ENCODE data around the gene LIG4.

LIG4 gene

DNA sequence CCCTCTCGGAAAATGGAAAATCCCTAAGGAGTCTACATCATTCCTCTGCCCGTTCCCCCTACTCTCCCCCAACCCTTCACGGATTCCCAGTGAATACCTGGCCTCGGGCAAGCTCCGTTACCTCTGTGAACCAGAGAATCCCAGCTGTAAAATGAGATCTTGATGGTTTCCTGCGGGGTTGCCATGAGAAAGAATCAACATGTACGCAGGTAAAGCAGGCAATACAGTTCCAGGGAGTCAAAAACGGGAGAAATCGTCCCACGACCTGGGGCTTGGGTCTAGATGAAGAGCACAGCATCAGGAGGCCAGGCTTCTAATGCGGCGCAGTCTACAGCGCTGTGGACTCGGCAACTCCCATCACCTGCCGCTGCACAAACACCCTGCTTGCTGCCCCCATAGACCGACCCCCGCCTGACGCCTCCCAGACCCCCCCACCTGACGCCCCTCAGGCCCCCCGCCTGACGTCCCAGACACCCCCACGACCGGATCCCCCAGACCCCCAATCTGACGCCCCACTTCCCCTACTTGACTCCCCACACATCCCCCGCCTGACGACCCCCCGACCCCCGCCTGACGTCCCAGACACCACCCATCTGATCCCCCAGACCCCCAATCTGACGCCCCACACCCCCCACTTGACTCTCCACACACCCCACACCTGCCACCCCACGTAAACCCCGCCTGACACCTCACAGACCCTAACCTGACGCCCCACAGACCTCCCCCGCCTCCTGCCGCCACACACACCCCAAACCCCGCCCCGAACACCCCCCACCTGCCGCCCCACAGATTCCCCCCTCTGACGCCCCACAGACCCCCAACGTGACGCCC lies 680 bp downstream of the LIG4 start:
- Histone ChIP-seq H3K9me3 (ENCODE audit: control insufficient read depth, insufficient read depth, low read length) (no peaks in the 10 kb centered on the region), H3K9ac (ENCODE audit: low read depth, low read length) (peak overlapping the region; percentile 66), H3K4me1 (ENCODE audit: insufficient read depth, low read length) (no peaks in the 10 kb centered on the region), H3K36me3 (ENCODE audit: insufficient read depth, low read length) (no peaks in the 10 kb centered on the region; the same call in 1 of the 2 replicates)

DNA sequence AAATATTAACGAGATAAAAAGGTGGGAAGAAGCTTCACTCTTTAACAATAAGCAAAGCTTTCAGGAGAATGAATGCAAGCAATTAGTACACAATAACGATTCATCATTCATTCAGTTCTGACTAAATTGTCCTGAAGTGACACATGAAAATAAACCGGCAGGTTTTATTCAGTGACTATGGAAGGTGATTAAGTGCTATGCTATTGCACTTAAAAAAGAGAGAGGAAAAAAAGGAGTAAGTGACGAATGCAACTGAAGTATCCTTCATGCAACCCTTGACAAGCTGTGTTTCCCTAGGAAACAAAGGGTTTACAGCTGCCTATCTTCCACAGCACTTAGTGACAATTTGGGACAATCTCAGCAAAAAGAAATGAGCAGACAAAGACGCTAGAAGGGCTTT lies 1.4 kb downstream of the LIG4 start:
- Histone ChIP-seq H3K4me1 (ENCODE audit: insufficient read depth, low read length) (no peaks in the 10 kb centered on the region), H3K36me3 (ENCODE audit: insufficient read depth, low read length) (no peaks in the 10 kb centered on the region; the same call in 1 of the 2 replicates), H3K9me3 (ENCODE audit: control insufficient read depth, insufficient read depth, low read length) (no peaks in the 10 kb centered on the region), H3K9ac (ENCODE audit: low read depth, low read length) (peak overlapping the region; percentile 66; the same call in 1 of the 2 replicates)

DNA sequence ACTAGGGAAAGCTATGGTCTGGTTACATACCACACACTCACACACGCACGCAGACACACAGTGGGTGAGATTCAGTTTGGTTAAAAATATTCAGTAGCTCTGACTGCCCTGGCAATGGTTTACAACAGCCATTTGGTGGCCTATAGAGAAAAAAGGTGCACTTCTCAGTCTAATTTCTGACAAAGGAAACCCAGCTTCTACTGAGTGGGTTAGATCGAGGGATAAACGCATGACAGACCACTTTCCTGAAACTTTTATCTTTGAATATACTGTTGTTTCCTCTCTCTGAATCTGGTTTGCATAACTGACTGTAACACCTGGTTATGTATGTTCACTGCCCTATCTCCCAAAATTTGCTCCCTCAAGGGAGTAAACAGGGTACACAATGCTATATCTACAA lies 2.5 kb downstream of the LIG4 start:
- Histone ChIP-seq H3K36me3 (ENCODE audit: insufficient read depth, low read length) (no peaks in the 10 kb centered on the region; the same call in 1 of the 2 replicates), H3K9me3 (ENCODE audit: control insufficient read depth, insufficient read depth, low read length) (no peaks in the 10 kb centered on the region), H3K4me1 (ENCODE audit: insufficient read depth, low read length) (no peaks in the 10 kb centered on the region), H3K9ac (ENCODE audit: low read depth, low read length) (no peak overlapping the region)

DNA sequence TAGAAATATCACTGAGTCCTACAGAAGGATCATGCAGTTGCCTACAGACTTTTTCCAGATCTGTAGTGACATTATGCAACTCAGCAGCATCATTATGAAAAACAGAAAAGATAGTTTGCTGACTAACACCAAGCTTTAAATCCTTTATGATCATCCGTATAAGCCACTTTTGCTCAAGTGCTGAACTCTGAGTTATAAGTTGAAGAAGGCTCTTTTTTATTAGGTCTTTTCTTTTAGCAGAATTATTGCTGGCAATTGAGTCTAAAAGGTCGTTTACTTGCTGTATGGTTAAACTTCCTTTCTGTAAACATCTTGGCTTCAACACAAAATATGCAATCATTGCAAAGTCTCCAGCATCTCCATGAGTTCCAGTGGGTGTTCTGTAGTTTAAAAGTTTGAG lies 4.8 kb downstream of the LIG4 start:
- no peaks in the 10 kb centered on the region for H3K4me1 ChIP-seq (ENCODE audit: insufficient read depth, low read length)
- no peak overlapping the region for H3K9ac ChIP-seq (ENCODE audit: low read depth, low read length)
- no peaks in the 10 kb centered on the region for H3K9me3 ChIP-seq (ENCODE audit: control insufficient read depth, insufficient read depth, low read length)
- H3K36me3 ChIP-seq (ENCODE audit: insufficient read depth, low read length): no peaks in the 10 kb centered on the region; the same call in 1 of the 2 replicates

DNA sequence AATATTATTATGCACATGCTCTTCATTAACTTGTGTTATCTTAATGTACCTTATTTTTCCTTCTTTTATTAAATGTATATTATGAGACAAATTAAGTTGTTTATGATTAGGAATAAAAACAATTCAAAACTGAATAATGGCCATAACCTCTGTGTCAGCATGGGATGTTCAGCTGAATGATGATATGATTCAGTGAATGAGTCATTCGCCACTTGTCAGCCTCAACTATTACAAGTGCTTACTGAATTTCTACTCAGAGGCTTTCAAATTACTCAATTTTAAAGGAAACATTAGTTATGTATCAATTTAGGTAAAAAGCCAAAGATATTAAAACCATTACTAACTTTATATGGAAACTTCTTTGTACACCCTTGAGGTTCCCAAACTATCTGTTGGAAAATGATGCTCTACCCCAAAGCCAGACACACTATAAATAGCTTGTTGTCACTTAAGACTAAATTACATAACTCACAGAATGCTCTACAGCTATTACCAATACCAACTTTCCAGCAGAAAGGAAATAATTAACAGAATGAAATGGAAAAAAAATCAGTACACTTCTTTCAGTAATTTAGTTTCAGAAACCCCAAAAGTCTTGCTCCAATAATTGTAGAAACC lies 14.4 kb downstream of the LIG4 start:
- H3K9ac ChIP-seq (ENCODE audit: low read depth, low read length): no peak overlapping the region
- H3K36me3 ChIP-seq (ENCODE audit: insufficient read depth, low read length): no peaks in the 10 kb centered on the region

DNA sequence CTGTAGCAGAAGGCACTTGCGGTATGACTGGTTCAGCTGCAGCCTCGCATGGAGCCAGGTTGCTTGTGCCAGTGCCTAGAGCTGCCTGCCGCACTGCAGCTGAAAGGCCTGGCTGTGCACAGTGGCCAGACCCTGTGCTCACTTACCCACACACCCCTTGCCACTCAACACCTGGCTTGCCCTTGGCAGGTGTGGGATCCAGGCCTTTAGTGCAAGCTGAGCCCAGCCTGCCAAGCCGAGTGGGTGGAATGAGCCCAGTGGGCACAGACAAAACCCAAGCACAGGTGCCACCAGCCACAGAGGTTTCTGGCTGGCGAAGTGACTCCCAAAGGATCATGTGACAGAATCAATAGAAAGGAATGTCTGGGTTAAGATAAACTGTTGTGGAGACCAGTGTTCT lies 19.5 kb downstream of the LIG4 start:
- no peaks in the 10 kb centered on the region for H3K4me1 ChIP-seq (ENCODE audit: insufficient read depth, low read length)
- no peaks in the 10 kb centered on the region for H3K36me3 ChIP-seq (ENCODE audit: insufficient read depth, low read length)
- H3K9me3 ChIP-seq (ENCODE audit: control insufficient read depth, insufficient read depth, low read length): no peaks in the 10 kb centered on the region
- H3K9ac ChIP-seq (ENCODE audit: low read depth, low read length): no peak overlapping the region

More for the DNA sequence above, 14.4 kb downstream of the LIG4 start:
- H3K4me1 ChIP-seq (ENCODE audit: insufficient read depth, low read length): no peaks in the 10 kb centered on the region
- no peaks in the 10 kb centered on the region for H3K9me3 ChIP-seq (ENCODE audit: control insufficient read depth, insufficient read depth, low read length)

DNA sequence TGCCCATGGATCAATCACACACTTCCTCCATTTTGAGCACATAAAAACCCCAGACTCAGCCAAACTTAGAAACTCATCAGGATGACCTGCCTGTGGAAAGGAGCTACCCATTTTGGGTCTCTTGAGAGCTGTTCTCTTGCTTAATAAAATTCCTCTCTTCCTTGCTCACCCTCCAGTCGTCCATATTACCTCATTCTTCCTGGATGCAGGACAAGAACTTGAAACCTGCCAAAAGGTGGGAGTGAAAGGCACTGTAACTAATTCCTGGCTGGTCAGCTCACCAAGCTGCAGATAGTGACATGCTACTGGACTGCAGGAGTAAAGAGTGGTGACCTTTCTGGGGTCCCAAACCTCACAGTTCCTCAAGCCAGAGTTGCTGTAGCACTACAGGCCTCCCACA lies 20.2 kb downstream of the LIG4 start:
- Histone ChIP-seq H3K9me3 (ENCODE audit: control insufficient read depth, insufficient read depth, low read length) (no peaks in the 10 kb centered on the region), H3K4me1 (ENCODE audit: insufficient read depth, low read length) (no peaks in the 10 kb centered on the region), H3K36me3 (ENCODE audit: insufficient read depth, low read length) (no peaks in the 10 kb centered on the region), H3K9ac (ENCODE audit: low read depth, low read length) (no peak overlapping the region)

DNA sequence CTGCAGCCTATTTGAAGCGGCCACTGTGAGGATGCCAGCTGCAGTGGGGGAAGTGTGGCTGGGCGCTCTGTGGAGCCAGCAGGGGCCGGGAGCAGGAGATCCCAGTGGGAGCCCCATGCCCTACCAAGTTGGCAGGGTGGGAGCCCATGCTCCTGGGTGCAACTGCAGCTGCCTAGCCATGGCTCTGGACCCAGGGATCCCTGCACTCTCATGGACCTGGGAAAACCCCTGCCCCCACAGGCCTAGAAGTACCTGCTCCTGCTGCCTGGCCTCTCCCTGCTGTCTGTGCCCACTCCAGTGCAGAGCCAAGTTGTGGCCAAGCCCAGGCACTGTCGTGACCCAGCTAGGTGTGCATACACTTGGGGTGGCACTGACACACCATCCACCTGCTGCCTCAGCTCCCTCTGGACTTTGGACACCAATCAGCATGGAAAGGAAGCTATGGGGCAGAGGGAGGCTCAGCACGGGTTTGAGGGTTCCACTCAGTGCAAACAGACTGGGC lies 20.9 kb downstream of the LIG4 start:
- H3K36me3 ChIP-seq (ENCODE audit: insufficient read depth, low read length): no peaks in the 10 kb centered on the region
- H3K9ac ChIP-seq (ENCODE audit: low read depth, low read length): no peak overlapping the region
- no peaks in the 10 kb centered on the region for H3K4me1 ChIP-seq (ENCODE audit: insufficient read depth, low read length)
- no peaks in the 10 kb centered on the region for H3K9me3 ChIP-seq (ENCODE audit: control insufficient read depth, insufficient read depth, low read length)

DNA sequence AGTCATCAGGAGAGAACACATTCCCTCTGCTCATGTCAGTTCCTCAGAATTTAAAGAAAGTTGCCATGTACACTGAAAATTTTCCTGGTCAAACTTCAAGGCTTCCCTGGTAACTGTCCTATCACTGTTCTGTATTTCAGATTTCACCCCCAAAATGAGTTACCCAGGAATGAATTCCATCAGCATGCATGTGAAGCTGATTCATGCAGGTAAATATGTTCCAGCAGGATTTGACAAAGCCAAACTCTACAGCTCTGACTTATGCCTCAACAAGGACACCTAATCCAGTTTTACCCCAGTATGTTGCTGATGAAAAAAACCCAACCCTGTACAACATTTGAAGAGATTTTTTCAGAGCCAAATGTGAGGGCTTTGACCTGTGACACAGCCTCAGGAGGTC lies 21.5 kb downstream of the LIG4 start:
- H3K4me1 ChIP-seq (ENCODE audit: insufficient read depth, low read length): no peaks in the 10 kb centered on the region
- no peaks in the 10 kb centered on the region for H3K36me3 ChIP-seq (ENCODE audit: insufficient read depth, low read length)
- no peaks in the 10 kb centered on the region for H3K9me3 ChIP-seq (ENCODE audit: control insufficient read depth, insufficient read depth, low read length)
- H3K9ac ChIP-seq (ENCODE audit: low read depth, low read length): no peak overlapping the region

DNA sequence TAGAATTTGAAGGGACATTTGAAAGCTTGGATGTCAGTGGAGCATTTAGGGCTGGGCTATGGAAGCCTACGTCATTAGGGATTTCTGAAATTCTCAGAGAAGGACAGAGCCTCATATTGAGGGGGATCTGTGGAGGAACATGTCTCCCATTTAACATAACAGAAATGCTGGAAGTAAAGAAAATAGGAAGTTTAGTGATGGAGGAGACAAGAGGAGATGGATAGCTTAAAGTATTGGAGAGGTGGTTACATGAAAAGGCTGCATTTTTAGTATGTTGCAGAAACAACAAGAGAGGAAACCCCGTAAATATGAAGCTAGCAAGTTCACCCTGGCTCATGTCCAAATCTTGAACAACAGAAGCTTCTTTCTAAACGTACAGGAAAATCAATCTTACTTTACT lies 24.4 kb downstream of the LIG4 start:
- Histone ChIP-seq H3K36me3 (ENCODE audit: insufficient read depth, low read length) (no peaks in the 10 kb centered on the region), H3K9ac (ENCODE audit: low read depth, low read length) (no peak overlapping the region), H3K9me3 (ENCODE audit: control insufficient read depth, insufficient read depth, low read length) (no peaks in the 10 kb centered on the region), H3K4me1 (ENCODE audit: insufficient read depth, low read length) (no peaks in the 10 kb centered on the region)

DNA sequence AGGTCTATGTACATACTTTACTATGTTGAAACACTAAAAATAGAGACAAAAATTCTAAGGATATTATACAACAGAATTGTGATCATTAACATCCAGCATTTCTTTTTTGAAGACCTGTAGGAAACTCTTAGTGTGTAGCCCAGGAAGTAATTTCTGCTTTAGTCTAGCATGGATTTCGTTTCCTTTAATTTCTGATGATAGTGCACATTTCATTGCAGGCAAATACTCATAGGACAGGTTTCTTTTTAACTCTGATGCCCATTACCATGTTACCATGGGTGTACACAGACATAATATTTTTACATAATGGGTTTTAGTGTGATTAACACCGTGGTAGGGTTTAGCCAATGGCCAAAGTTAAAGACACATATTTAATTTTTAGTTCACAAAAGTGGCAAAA lies 27.1 kb downstream of the LIG4 start:
- Histone ChIP-seq H3K9ac (ENCODE audit: low read depth, low read length) (no peak overlapping the region), H3K36me3 (ENCODE audit: insufficient read depth, low read length) (no peaks in the 10 kb centered on the region)

DNA sequence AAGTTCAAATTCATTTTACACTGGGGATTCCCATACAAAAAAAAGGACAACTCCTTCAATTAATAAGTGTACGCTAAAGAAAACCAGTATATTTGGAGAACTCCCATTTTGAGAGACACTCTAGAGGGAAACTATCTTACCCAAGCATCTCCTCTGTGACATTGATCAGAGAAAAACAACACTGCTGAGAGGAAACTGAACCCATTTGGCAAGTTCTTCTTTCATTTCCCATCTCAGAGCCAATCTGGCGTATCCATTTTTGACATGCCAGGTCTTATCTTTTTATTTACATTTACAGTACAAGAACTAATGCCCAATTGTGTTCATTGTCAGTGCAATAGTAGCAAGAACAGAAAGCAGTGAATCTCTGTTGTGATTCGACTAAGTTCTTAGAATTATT lies 30.1 kb downstream of the LIG4 start:
- no peaks in the 10 kb centered on the region for H3K36me3 ChIP-seq (ENCODE audit: insufficient read depth, low read length)
- H3K9ac ChIP-seq (ENCODE audit: low read depth, low read length): no peak overlapping the region
- no peaks in the 10 kb centered on the region for H3K4me1 ChIP-seq (ENCODE audit: insufficient read depth, low read length)
- no peaks in the 10 kb centered on the region for H3K9me3 ChIP-seq (ENCODE audit: control insufficient read depth, insufficient read depth, low read length)

More for the DNA sequence above, 27.1 kb downstream of the LIG4 start:
- Histone ChIP-seq H3K9me3 (ENCODE audit: control insufficient read depth, insufficient read depth, low read length) (no peaks in the 10 kb centered on the region), H3K4me1 (ENCODE audit: insufficient read depth, low read length) (no peaks in the 10 kb centered on the region)

DNA sequence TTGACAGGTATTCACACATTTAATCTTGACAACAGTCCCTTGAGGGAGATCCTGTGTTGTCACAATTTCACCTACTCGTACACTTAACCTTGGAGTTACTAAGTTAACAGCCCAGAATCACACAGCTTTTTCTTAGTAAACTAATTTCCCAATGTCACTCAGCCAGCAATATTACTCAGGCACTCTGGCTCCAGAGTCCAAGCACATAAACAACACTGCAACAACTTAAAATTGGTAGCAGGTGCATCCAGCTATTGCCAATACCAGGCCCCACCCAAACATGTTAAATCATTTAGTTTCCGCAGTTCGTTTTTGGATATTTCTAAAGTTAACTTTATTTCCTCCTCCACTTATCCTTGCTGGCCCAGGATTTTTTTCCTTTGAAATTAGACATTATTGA lies 32.7 kb downstream of the LIG4 start:
- Histone ChIP-seq H3K36me3 (ENCODE audit: insufficient read depth, low read length) (no peaks in the 10 kb centered on the region), H3K9me3 (ENCODE audit: control insufficient read depth, insufficient read depth, low read length) (no peaks in the 10 kb centered on the region), H3K9ac (ENCODE audit: low read depth, low read length) (no peak overlapping the region), H3K4me1 (ENCODE audit: insufficient read depth, low read length) (no peaks in the 10 kb centered on the region)

DNA sequence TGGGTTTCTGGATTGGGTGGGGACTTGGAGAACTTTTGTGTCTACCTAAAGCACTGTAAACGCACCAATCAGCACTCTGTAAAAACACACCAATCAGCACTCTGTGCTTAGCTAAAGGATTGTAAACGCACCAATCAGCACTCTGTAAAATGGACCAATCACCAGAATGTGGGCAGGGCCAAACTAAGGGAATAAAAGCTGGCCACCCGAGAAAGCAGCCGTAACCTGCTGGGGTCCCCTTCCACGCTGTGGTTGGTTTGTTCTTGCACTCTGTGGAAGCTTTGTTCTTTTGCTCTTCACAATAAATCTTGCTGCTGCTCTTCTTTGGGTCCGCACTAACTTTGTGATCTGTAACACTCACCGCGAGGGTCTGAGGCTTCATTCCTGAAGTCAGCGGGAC lies 37.3 kb downstream of the LIG4 start:
- Histone ChIP-seq H3K4me1 (ENCODE audit: insufficient read depth, low read length) (no peaks in the 10 kb centered on the region), H3K9me3 (ENCODE audit: control insufficient read depth, insufficient read depth, low read length) (no peaks in the 10 kb centered on the region), H3K36me3 (ENCODE audit: insufficient read depth, low read length) (no peaks in the 10 kb centered on the region), H3K9ac (ENCODE audit: low read depth, low read length) (no peak overlapping the region)

DNA sequence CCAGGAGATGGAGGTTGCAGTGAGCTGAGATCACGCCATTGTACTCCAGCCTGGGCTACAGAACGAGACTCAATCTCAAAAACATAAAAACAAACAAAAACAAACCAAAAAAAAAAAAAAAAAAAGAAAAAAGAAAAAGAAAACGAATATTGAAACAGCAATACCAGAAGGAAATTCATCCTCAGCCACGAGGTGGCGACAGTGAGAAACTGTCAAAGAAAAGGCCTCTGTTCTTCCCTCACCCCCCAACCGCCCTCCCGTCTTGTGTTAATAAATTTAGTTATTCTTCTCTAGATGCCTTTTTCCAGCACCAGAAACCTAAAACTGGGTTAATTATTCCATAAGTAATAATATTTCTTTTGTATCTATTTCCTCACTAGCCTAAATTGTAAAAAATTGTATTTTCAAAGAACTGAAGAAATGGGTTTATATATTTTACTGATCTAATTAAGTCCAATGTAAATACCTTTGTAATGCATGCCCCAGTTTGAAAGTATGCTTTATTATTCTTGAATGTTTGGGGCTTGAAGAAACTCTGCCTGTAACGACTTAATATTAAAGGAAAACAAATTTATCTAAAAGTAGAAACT lies 38.6 kb downstream of the LIG4 start:
- no peaks in the 10 kb centered on the region for H3K9me3 ChIP-seq (ENCODE audit: control insufficient read depth, insufficient read depth, low read length)
- no peaks in the 10 kb centered on the region for H3K4me1 ChIP-seq (ENCODE audit: insufficient read depth, low read length)
- no peak overlapping the region for H3K9ac ChIP-seq (ENCODE audit: low read depth, low read length)
- no peaks in the 10 kb centered on the region for H3K36me3 ChIP-seq (ENCODE audit: insufficient read depth, low read length)

All from ES-I3 (cell line).